K562 (cell line): ENCODE measurements around the gene TREX2. TPM values are rescaled to one million over a fixed set of nuclear protein-coding genes. Genes with fewer than 3 reads are reported as not detected.

Source experiments
- ATAC-seq: fragments of 200-7000 bp; cut with Tn5 transposase; 3 replicates; pipeline ENCODE4 v1.9.1; 2020; ENCODE audit warnings: moderate library complexity
- BruUV-seq: library from RNA; stranded (reverse); fragments of 400-500 nt; replicated peaks from 2 replicates; lab custom pipeline; 2021; lab: Mats Ljungman, UMichigan
- CTCF ChIA-PET: fragments of 300-600 bp; formaldehyde crosslinking; extraction: SDS; loops from one replicate; lab custom pipeline; 2021; ENCODE audit warnings: low intra/inter-chr PET ratio; lab: Yijun Ruan, JAX
- POLR2A ChIA-PET: fragments of 300-600, 350-650 bp; sonication (Branson Sonifier 250); formaldehyde crosslinking; extraction: SDS; loops from one replicate; lab custom pipeline; 2021; ENCODE audit warnings: antibody characterized with exemption, inconsistent platforms; lab: Yijun Ruan, JAX
- DNase-seq, 4 experiments: peaks; one replicate each; pipeline versions ENCODE4 v3.0.0 to v3.0.0-alpha.2; 2011 to 2018; ENCODE audit warnings: low spot score in 3 of 4, mixed read lengths in 3 of 4; ENCODE audit errors: extremely low read depth in 1 of 4
- FAIRE-seq: peaks from 2 replicates; lab custom pipeline; 2011; peaks lifted over from hg19 to GRCh38; lab: Jason Lieb, UNC
- H2AFZ ChIP-seq: 2 replicates; pipeline ENCODE4 v1.6.0; 2011; ENCODE audit warnings: low read depth, low read length, control low read depth, inconsistent platforms
- H3K27ac ChIP-seq: fragments of 200-600 bp; 3 replicates; pipeline ENCODE4 v1.8.0; 2011; ENCODE audit warnings: low read depth, mild to moderate bottlenecking, control low read depth, inconsistent platforms, low read length, moderate library complexity, mixed read lengths; ENCODE audit errors: extremely low read depth
- H3K27me3 ChIP-seq, 2 experiments: fragments of 300-600 bp in 1 of 2; 2 replicates in 1 of 2; 3 replicates in 1 of 2; pipeline versions ENCODE4 v1.6.0 to v1.8.0; 2011; ENCODE audit warnings: inconsistent platforms in 2 of 2, low read length in 2 of 2, mild to moderate bottlenecking in 1 of 2, mixed read lengths in 1 of 2, moderate library complexity in 1 of 2; ENCODE audit not compliant: control insufficient read depth in 2 of 2, insufficient read depth in 2 of 2
- H3K36me3 ChIP-seq: fragments of 300-600 bp; 3 replicates; pipeline ENCODE4 v1.8.0; 2011; ENCODE audit warnings: mild to moderate bottlenecking, low read length, inconsistent platforms; ENCODE audit not compliant: control insufficient read depth, insufficient read depth
- H3K4me1 ChIP-seq, 2 experiments: fragments of 200-600 bp in 1 of 2; replicated peaks in 1 of 2; 2 replicates in 1 of 2; 3 replicates in 1 of 2; pipeline versions ENCODE4 v1.5.1 to v1.8.0; 2011; ENCODE audit warnings: inconsistent platforms in 2 of 2, low read length in 2 of 2, mild to moderate bottlenecking in 1 of 2, mixed read lengths in 1 of 2, moderate library complexity in 1 of 2; ENCODE audit not compliant: control insufficient read depth in 2 of 2, insufficient read depth in 2 of 2
- H3K4me2 ChIP-seq: 2 replicates; pipeline ENCODE4 v1.6.1; 2011; ENCODE audit warnings: low read length, control low read depth, inconsistent platforms, mixed read lengths; ENCODE audit not compliant: insufficient read depth
- H3K4me3 ChIP-seq: fragments of 200-600 bp; sonication (generic), shearing (Covaris generic); 2 replicates; pipeline ENCODE4 v1.5.1; 2016; ENCODE audit warnings: control low read depth, inconsistent platforms
- H3K79me2 ChIP-seq: fragments of 200-600 bp; 3 replicates; pipeline ENCODE4 v1.8.0; 2011; ENCODE audit warnings: low read length, inconsistent platforms; ENCODE audit not compliant: control insufficient read depth, insufficient read depth
- H3K9ac ChIP-seq, 2 experiments: 2 replicates each; pipeline versions ENCODE4 v1.6.0 to v1.6.1; 2011; ENCODE audit warnings: low read depth in 2 of 2, low read length in 2 of 2, control low read depth in 1 of 2, inconsistent platforms in 1 of 2, mild to moderate bottlenecking in 1 of 2, mixed read lengths in 1 of 2; ENCODE audit not compliant: insufficient read depth in 1 of 2
- H3K9me1 ChIP-seq: one replicate; pipeline ENCODE4 v1.6.0; 2011; ENCODE audit warnings: inconsistent platforms, mild to moderate bottlenecking, low read length, moderate library complexity; ENCODE audit not compliant: control insufficient read depth, insufficient read depth
- H3K9me3 ChIP-seq: replicated peaks from 2 replicates; pipeline ENCODE4 v1.5.1; 2011; ENCODE audit warnings: low read depth, low read length, inconsistent platforms; ENCODE audit not compliant: control insufficient read depth, insufficient read depth
- H4K20me1 ChIP-seq: replicated peaks from 2 replicates; pipeline ENCODE4 v1.6.1; 2011; ENCODE audit warnings: low read length, inconsistent platforms, mixed read lengths; ENCODE audit not compliant: control insufficient read depth, insufficient read depth
- GABPA ChIP-seq: fragments of 200-800 bp; sonication (Bioruptor generic); conservative IDR thresholded peaks from 2 replicates; pipeline ENCODE4 v1.6.1; 2016; ENCODE audit warnings: low read depth, missing genetic modification characterization, missing compliant biosample characterization
- MAFG ChIP-seq: fragments of 450-650 bp; conservative IDR thresholded peaks from 2 replicates; pipeline ENCODE4 v1.6.1; 2016; ENCODE audit warnings: missing genetic modification characterization, missing compliant biosample characterization
- NUFIP1 ChIP-seq: fragments of 450-650 bp; IDR thresholded peaks from 2 replicates; pipeline ENCODE4 v1.6.1; 2018; ENCODE audit not compliant: partially characterized antibody
- ZHX1 ChIP-seq: fragments of 150-350 bp; conservative IDR thresholded peaks from 2 replicates; pipeline ENCODE4 v1.6.1; 2014; ENCODE audit warnings: low read length
- WGBS: fragments of 100-300 bp; shearing (Covaris generic); methylation state at CpG from one replicate; pipeline ENCODE4 v1.1.6; 2016; ENCODE audit warnings: low coverage, mixed read lengths; ENCODE audit not compliant: insufficient coverage; ENCODE audit errors: missing lambda C conversion rate; 5-methylcytosine and 5-hydroxymethylcytosine counted together
- in situ Hi-C: fragments of 300-500 bp; cut with MboI; formaldehyde crosslinking; loops from 4 replicates; pipeline ENCODE4 v1.15.0; 2018; ENCODE audit warnings: inconsistent platforms, mixed read lengths
- intact Hi-C: fragments of 100-400 bp; cut with micrococcal nuclease; formaldehyde crosslinking; loops from 2 replicates; pipeline ENCODE4 v1.14.2; 2022
- polyA plus RNA-seq, 8 experiments: library from polyadenylated mRNA; depleted of rRNA in 4 of 8; stranded (reverse) in 5 of 8; unstranded in 3 of 8; fragments of >200 nt; fragmentation: Nextera tagmentation in 2 of 8; fragmentation: Illumina TruSeq in 1 of 8; extraction: Ambion mirVana in 2 of 8; extraction: Trizol in 1 of 8; gene quantifications; 2 replicates each; pipeline versions ENCODE4 v1.2.1 to v1.2.3, GENCODE V29; 2011 to 2014; ENCODE audit warnings: inconsistent platforms in 1 of 8, missing spikeins in 1 of 8
- total RNA-seq, 7 experiments: library from RNA; depleted of rRNA in 6 of 7; stranded (reverse); fragments of >200 nt in 6 of 7; fragmentation: Illumina TruSeq in 2 of 7; extraction: Trizol in 2 of 7; gene quantifications; 2 replicates each; pipeline versions ENCODE4 v1.2.1 to v1.2.3, GENCODE V29; 2011 to 2021; ENCODE audit warnings: low replicate concordance in 1 of 7

Gene TREX2
- total and polyA plus RNA-seq, 9 of the 15 experiments (the other 6 are each of a cell fraction or from before 2014, with no cell fraction given) = 0.07 to 1.5 (median 0.33) TPM; not detected in 2

- Histone ChIP-seq H3K4me3 (no peak overlapping the region), H3K4me2 (no peak overlapping the region), H3K9me3 (no peaks in the 10 kb centered on the region), H3K79me2 (no peaks in the 10 kb centered on the region), H3K4me1 (peaks cover 4 to 47% of the 10 kb centered on the region in 2 experiments; a peak in 4 of 5 replicates), H2AFZ (no peak overlapping the region), H4K20me1 (no peaks in the 10 kb centered on the region), H3K27me3 (no peaks in the 10 kb centered on the region), H3K36me3 (no peaks in the 10 kb centered on the region), H3K9ac (no peak overlapping the region; a peak in 1 of 4 replicates), H3K27ac (no peak overlapping the region), H3K9me1 (no peaks in the 10 kb centered on the region)
- TF ChIP-seq MAFG (tag) (no peak), ZHX1 (no peak), GABPA (tag) (no peak), NUFIP1 (no peak)
- BruUV-seq = no TSS peak
- in situ Hi-C loops (no loop called here), intact Hi-C loops (no loop called here)
- ATAC-seq = no peak
- no peak for DNase-seq
- no peak for FAIRE-seq
- WGBS = 54% methylated on average over 4 of the region's 16 CpGs
- ChIA-PET CTCF (no interaction called here), POLR2A (interaction anchor here (0.6 to 0.7 kb wide), 2 partner anchors 10 to 13 kb away, joined by 3 read pairs; no protein-coding TSS in a partner anchor)
These were observed 31.0 kb upstream of the TREX2 start for GRCh38 chrX:153476666-153477363.
